HCT116 (cell line): ENCODE results near the gene NHSL2. TPM values are rescaled to one million over a fixed set of nuclear protein-coding genes. Genes with fewer than 3 reads are reported as not detected.

Source experiments
- FOSL1 ChIP-seq: IDR thresholded peaks from 2 replicates; pipeline ENCODE4 v1.6.1; 2012; ENCODE audit warnings: low read depth
- SIN3A ChIP-seq: IDR thresholded peaks from 2 replicates; pipeline ENCODE4 v1.6.1; 2012; ENCODE audit warnings: low read depth
- total RNA-seq: library from RNA; stranded (reverse); gene quantifications from one replicate; pipeline ENCODE4 v1.2.1, GENCODE V29; 2021; ENCODE audit not compliant: unreplicated experiment

NHSL2 gene
- total RNA-seq, 1 experiment from 2014 or later: 0.22 TPM

- TF ChIP-seq FOSL1 (0 out of 2 replicates have a peak, but pooled peaks have one; percentile 11), SIN3A (no peak)
Measured at GRCh38 chrX:72201836-72202536, 291.3 kb downstream of the NHSL2 start (continued).

Other genes starting within 250 kb of the NHSL2 start
- gene CXorf49, start 192.6 kb upstream of the NHSL2 start, total RNA-seq: not detected
- not detected for gene CXorf49B, start 147.5 kb upstream of the NHSL2 start, total RNA-seq
- 2.5 TPM for gene RTL5, start 221.1 kb downstream of the NHSL2 start, total RNA-seq